UCSD-AML1 (cell line): Measurements from ENCODE around the gene MCRIP2.

ENCODE experiments used
- DNase-seq: peaks from one replicate; lab custom pipeline; 2025; ENCODE audit not compliant: unreplicated experiment; lab: John Stamatoyannopoulos, UW

MCRIP2 gene

DNA sequence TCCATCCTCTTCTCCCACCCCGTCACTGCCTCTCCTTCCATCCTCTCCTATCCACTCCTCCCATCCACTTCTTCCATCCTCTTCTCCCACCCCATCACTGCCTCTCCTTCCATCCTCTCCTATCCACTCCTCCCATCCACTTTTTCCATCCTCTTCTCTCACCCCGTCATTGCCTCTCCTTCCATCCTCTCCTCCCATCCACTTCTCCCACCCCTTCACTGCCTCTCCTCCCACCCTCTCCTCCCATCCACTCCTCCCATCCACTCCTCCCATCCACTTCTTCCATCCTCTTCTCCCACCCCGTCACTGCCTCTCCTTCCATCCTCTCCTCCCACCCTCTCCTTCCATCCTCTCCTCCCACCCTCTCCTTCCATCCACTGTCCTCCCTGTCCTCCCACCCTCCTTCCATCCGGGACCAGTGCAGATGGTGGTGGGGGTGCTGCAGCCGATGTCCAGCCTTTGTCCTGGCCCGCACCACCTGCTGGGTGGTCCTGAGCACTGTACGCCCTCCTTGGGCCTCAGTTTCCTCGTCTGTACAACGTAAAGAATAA lies 9.7 kb upstream of the MCRIP2 start:
- no peak for DNase-seq

- no peak for DNase-seq
Measured at GRCh38 chr16:632486-633335, 8.9 kb upstream of the MCRIP2 start.

DNA sequence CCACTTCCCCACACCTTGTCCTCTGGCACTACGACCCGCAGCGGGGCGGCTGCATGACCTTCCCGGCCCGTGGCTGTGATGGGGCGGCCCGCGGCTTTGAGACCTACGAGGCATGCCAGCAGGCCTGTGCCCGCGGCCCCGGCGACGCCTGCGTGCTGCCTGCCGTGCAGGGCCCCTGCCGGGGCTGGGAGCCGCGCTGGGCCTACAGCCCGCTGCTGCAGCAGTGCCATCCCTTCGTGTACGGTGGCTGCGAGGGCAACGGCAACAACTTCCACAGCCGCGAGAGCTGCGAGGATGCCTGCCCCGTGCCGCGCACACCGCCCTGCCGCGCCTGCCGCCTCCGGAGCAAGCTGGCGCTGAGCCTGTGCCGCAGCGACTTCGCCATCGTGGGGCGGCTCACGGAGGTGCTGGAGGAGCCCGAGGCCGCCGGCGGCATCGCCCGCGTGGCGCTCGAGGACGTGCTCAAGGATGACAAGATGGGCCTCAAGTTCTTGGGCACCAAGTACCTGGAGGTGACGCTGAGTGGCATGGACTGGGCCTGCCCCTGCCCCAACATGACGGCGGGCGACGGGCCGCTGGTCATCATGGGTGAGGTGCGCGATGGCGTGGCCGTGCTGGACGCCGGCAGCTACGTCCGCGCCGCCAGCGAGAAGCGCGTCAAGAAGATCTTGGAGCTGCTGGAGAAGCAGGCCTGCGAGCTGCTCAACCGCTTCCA lies 8.1 kb upstream of the MCRIP2 start:
- no peak for DNase-seq

DNA sequence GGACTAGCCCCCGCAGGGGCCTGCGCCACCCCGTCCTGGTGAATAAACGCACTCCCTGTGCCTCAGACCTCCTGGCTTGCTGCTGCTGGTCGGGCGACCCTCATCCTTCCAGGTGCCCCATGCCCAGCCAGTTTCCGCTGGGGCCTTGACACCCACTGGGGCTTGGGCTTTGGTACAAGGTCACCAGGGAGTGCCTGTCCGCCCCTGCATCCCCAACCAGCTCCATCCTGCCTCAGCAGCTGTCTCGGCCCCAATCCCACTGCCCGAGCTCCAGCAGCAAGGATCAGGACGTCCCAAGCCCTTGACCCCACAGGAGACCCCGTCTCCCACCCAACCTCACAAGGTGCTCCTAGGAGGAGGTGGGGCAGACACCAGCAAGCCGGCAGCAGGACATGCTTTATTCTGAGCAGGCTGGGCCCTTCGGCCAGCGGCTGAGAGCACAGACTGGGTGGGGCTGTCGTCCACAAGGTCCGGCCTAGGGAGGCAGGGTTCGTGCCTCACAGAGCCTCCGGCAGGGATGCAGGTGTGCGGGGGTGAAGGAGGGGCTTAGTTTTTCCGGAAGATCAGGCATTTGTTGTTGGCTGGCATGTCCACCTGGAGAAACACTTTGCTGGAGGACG lies 7.5 kb upstream of the MCRIP2 start:
- DNase-seq = no peak

- DNase-seq = no peak
Measured at GRCh38 chr16:634996-635395, 6.6 kb upstream of the MCRIP2 start.

- DNase-seq = no peak
Measured at GRCh38 chr16:635573-636205, 5.9 kb upstream of the MCRIP2 start.

GRCh38 chr16:636206-637080 lies 5.2 kb upstream of the MCRIP2 start, which contains the start of gene METTL26:
Gene METTL26, minus strand, starts transcription at chr16:636305. Its CDS starts 15 bp downstream, at chr16:636290.
- DNase-seq = peak; percentile 94

- peak; percentile 94 for DNase-seq
Measured at GRCh38 chr16:637081-638018, 4.3 kb upstream of the MCRIP2 start.

- DNase-seq = no peak
Measured at GRCh38 chr16:638034-638543, 3.5 kb upstream of the MCRIP2 start.

DNA sequence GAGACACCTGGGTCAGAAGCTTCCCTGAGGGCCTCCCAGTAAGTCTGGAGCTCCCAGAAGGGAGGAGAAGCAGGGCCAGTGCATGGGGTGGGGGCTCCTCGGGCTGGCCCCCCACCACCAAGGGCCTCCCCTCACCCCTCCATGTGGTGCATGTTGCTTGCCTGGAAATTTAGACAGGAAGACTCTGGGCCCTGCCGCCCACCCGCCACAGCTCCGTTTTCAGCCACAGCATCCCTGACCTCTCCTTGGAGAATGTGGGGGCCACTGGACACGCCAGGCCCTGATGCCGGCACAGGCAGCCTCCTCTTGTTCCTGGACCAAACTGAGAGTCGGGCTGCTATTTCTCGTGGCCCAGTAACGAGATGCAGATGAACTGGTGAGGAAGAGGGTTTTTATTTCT lies 2.8 kb upstream of the MCRIP2 start:
- DNase-seq = no peak

DNA sequence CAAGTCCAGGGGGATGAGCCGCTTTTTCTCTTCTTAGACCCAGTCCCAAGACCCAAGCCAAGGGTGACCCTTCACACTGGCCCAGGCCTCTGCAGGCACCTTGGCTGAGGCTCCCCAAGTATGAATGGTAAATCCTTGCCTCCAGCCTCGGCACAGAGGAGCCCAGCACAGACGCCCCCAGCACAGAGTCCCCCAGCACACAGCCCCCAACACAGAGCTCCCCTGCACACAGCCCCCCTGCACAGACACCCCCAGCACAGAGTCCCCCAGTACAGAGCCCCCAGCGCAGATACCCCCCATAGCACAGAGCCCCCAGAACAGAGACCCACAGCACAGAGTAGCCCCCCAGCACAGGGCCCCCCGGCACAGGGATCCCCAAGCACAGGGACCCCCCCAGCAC lies 1.0 kb upstream of the MCRIP2 start:
- no peak for DNase-seq

- peak; percentile 45 for DNase-seq
Measured at GRCh38 chr16:642189-643049, 791 bp downstream of the MCRIP2 start.

DNA sequence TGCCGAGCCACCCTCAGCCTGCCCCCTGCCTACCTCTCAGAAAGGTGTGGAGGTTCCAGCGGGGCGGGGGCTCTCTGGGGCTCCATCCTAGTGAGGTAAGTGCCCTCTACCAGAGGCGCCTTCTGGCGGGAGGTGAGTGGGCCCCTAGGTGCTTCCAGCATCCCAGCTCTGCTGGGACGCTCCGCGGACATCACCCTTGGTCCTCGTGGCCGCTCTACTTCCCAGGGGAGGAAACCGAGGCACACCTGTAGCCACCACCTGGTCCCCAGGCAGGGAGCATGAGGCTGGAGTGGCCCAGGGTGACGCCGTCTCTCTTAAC lies 1.4 kb downstream of the MCRIP2 start:
- DNase-seq = no peak

GRCh38 chr16:644556-644955 lies 2.9 kb downstream of the MCRIP2 start:
- no peak for DNase-seq

GRCh38 chr16:645852-646678 lies 4.4 kb downstream of the MCRIP2 start:
- DNase-seq = no peak

DNA sequence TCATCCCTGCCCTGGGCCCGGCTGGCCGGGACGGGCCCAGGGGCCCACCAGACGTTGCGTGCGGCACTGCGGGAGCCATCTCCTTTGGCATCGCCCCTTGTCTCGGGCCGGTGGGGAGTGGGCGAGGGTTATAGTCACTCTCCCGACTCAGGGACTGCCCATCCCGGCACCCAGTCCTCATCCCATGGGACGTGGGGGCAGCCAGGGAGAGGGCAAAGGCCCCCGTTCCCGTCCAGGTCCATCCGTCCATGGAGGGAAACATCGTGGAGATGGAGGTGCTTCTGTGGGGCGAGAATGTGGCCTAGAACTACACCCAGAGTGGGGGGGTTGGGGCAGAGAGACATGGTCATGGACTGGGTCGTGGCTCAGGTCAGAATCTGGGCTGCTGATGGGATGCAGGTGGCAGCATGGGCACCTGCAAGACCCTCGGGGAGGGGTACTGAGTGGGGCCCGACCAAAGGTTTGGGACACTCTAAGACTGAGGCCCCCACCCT lies 5.1 kb downstream of the MCRIP2 start:
- no peak for DNase-seq
